HG02943 (cell line): ENCODE measurements around the gene MUC4.

Source experiments
- ATAC-seq: cut with Tn5 transposase; IDR thresholded peaks from one replicate; pipeline ENCODE4 v1.9.1; 2021; ENCODE audit warnings: mild to moderate bottlenecking, low read depth, moderate library complexity; ENCODE audit not compliant: unreplicated experiment

Gene MUC4, protein sequence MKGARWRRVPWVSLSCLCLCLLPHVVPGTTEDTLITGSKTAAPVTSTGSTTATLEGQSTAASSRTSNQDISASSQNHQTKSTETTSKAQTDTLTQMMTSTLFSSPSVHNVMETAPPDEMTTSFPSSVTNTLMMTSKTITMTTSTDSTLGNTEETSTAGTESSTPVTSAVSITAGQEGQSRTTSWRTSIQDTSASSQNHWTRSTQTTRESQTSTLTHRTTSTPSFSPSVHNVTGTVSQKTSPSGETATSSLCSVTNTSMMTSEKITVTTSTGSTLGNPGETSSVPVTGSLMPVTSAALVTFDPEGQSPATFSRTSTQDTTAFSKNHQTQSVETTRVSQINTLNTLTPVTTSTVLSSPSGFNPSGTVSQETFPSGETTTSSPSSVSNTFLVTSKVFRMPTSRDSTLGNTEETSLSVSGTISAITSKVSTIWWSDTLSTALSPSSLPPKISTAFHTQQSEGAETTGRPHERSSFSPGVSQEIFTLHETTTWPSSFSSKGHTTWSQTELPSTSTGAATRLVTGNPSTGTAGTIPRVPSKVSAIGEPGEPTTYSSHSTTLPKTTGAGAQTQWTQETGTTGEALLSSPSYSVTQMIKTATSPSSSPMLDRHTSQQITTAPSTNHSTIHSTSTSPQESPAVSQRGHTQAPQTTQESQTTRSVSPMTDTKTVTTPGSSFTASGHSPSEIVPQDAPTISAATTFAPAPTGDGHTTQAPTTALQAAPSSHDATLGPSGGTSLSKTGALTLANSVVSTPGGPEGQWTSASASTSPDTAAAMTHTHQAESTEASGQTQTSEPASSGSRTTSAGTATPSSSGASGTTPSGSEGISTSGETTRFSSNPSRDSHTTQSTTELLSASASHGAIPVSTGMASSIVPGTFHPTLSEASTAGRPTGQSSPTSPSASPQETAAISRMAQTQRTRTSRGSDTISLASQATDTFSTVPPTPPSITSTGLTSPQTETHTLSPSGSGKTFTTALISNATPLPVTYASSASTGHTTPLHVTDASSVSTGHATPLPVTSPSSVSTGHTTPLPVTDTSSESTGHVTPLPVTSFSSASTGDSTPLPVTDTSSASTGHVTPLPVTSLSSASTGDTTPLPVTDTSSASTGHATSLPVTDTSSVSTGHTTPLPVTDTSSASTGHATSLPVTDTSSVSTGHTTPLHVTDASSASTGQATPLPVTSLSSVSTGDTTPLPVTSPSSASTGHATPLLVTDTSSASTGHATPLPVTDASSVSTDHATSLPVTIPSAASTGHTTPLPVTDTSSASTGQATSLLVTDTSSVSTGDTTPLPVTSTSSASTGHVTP (N-terminal part only)

DNA sequence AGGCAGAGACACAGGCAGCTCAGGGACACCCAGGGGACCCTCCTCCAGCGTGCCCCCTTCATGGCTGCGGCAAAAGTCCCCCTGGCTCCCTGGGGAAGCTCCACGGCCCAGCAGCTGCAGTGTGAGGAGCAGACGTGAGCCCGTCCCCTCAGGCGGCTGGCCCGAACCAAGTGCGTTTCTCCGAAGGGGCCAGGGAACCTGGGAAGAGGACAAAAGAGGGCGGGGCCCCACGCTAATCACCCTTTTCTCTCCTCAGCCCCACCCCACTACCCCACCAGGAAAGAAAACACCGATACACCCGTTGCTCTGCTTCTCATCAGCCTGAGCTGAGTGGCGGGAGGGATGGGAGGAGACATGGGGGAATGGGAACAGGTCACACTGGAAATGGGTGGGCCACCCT is at the start of gene MUC4:
Gene MUC4 (minus strand): TSS at position 174 of the 400 bp plus-strand sequence. CDS start 112 bp downstream, at position 62.
- ATAC-seq: no peak

DNA sequence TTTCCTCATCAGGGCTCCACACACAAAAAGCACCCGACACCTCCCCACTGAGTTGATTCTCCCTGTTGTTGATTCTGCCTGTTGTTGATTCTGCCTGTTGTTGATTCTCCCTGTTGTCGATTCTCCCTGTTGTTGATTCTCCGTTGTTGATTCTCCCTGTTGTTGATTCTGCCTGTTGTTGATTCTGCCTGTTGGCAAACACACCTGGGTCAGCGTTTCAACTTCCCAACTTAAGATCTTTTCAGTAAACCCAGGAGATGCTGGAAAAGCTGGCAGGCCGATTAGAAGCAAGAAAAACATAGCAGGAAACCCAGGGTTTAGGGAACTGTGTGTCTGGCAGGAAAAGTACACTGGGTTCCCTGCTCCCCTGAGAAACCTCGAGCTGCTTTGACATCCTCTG is 48.7 kb upstream of the MUC4 start:
- ATAC-seq: no peak

DNA sequence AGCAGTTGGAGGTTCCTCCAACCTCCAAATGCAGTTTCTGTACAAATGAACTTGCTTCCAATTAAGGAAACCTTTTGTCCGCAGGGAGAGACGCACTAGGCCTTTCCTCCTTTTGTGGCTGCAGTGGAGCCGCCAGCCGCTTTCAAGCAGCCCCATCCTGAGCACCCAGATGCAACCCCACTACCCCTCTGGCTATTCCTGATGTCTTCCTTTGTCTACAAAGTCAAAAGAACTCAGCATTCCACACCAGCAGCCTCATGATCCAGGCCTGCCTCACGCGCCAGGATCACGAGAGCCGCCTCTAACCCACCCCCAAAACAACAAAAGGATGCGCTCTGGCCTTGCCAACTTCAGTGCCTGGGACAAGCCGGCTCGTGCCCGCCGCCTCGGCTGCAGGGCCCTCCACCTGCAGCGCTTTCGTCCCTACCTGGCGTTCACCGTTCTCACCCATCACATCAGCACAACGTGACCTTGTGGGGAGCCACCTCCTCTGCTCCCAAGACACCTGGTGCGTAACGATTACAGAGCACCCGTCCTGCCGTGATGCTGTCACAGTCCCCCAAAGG is 48.2 kb upstream of the MUC4 start:
- ATAC-seq: no peak

DNA sequence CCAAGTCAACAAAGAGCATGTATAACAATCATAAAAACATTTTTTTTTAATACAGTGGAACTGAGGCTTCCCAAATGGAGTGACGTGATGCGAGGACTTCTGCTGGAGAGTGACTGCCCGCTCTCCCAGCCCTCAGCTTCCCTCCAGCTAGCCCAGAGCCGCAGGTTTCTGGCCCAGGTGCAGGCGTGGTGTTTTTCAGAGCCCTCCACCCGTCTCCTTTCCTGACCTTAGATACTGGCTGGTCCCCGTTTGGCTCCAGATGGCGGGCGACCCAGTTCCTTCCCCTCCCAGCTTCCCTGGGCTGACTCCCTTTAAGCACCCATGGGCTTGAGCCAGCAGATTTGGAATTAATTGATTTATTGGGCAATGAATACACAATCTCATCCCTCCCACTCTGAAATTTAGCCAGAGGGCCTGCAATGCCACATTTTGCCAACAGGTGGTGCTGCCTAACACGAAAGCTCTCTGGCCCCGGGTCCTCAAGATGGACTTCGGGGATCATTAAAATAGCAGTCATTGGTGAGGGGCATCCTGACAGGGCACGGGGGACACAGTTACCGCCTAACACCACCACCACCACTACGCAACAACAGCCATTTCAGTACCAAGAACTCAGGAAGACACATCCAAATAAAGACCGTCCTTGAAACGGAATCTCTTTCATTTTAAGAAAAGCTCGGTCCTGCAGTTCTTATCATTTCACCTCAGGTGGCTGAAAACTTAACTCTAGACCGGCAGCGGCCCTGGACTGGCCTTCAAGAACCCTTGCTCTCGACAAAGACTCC is 47.5 kb upstream of the MUC4 start:
- ATAC-seq: no peak

DNA sequence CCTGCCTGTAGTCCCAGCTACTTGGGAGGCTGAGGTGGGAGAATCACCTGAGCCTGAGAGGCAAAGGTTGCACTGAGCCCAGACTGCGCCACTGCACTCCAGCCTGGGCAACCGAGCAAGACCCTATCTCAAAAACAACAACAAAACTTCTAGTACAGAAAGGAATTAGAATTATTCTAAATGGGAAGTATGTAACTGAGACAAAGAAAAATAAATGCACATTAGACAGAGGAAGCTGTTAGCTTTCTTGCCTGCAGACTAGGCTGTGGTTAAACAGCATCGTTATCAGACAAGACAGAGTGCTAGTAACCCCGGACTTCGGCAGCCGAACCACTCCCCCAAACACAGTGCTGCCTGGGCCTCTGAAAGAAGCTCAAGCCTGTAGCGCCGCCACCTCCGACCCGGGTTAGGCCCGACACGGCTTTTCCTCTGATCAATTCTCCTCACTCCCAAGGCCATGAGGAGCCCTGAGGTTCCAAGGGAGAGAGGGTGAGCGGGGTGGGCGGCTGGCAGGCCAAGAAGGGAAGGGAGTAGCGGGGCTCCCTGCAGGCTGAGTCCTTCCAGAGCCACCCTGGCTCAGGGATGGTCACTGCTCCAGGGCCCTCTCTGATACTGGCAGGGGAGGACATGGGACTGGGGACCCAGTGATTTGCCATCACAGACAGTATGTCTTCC is 44.8 kb upstream of the MUC4 start:
- no peak for ATAC-seq

DNA sequence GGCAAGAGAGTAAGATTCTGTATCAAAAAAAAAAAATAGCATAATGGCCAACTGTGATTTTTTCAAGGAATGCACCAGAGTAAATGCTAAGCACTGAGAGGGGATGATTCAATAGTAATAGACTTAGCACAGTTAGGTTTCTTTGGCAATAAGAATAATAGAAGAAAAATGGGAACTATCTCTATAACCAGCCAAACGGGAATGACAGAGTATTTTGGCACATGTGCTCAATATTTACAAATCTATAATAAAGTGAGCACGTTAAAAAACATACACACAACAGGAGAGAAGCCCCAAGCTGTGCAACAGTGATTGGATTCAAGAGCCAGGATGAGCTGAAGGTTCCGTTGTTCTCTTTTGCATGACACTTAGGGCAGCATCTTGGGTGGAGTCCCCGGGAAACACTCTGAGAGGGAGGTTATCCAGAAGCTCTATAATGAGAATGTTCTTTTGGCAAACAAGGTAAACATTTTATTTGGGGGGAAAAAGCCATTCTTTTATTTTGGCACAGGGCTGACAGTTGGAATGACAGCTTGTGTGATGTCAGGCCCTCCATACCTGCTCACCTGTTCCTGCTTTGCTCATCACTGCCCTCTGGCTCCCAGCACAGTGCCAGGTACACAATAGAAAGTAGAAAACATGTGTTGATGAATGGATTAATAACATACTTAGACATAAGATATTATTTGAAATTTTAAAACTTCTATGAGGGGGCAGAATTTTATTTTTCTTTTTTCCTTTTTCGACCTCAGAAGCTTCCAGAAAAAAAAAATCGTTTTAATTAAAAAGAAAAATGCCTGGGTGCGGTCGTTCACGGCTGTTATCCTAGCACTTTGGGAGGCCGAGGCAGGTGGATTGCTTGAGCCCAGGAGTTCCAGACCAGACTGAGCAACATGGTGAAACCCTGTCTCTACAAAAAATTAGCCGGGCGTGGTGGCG is 44.0 kb upstream of the MUC4 start:
- no peak for ATAC-seq

DNA sequence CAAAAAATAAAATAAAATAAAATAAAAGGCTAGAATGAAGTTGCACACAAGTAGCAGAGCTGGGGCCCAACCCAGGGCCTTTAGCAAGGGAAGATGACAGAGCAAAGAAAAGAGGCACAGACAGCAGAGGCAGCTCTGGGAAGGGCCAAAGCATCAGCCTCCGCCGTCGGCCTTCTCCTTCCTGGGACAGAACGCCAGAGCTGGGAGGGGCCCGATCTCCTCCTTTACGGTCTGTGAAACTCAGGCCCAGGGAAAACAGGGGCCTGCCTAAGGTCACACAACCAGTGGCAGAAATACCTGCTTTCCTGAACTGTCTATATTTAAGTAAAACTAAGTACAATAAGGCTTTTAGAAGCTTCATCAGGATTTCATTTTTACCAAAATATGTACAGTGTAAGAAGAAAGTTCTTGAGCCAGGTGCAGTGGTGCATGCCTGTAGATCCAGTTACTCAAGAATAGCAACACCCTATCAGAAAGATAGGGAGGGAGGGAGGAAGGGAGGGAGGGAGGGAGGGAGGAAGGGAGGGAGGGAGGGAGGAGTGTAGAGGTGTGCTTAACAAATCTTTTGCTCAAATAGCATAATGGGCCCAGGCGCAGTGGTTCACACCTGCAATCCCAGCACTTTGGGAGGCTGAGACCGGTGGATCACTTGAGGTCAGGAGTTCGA is 43.0 kb upstream of the MUC4 start:
- no peak for ATAC-seq

DNA sequence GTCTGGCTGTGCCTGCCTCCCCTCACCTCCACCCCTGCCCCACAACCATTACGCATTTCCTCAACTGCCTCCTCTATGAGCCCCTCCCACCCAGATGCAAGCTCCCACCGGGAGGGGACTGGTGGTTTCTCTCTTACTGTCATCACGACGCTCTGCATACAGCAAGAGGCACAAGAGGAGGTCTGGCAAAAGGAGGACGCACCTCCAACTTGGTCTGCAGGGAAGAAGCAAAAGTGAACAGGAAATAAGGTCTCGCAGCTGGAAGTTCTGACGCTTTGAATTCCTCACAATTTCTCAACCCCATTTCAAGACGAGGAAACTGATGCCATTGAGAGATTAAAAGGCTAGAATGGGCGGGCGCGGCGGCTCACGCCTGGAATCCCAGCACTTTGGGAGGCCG is 42.3 kb upstream of the MUC4 start:
- ATAC-seq: no peak

DNA sequence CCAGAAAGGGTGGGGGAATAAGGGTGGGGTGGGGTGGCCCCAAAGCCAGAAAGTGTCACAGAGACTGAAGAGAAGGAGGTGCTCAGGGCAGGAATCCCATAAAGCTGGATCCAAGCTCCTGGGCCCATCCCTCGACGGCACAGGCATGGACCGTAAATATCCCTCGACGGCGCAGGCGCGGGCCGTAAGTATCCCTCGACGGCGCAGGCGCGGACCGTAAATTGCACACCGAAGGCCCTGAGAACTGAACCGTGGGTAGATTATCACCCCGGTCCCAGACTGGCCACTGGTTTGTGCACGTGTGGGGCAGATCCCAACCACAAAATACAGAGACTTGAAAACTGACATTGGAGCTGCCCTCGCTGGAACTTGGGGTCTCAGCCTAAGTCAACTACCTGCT is 41.3 kb upstream of the MUC4 start:
- ATAC-seq: no peak

DNA sequence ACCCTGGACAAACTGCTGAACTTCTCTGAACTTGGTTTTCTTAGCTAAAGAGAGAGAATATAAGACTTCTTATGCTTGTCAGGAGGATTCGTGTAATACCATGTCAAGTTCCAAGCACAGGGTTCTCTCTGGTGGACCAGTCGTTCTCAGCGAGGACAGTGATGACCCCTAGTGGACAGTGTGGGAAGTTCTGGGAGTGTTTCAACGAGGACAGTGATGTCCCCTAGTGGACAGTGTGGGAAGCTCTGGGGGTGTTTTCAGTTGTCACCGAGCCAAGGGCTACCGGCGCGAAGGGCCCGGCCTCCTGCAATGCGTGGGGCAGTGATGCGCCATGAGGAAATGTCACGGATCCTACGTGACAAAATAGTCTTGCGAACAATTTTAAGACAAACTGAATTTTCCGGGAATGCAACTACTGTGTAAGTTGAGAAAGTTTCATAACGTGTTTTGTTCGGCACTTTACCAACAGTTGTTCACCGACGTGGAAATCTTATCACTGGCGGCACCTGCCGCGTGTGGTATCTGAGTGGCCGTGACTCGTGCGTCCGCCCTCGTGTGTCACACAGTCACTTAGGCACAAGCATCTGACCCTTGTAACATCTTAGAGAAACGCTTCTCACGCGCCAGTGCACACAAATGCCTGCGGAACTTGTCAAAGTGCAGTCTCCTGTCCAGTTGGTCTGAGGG is 39.3 kb upstream of the MUC4 start:
- peak; percentile 82 for ATAC-seq

DNA sequence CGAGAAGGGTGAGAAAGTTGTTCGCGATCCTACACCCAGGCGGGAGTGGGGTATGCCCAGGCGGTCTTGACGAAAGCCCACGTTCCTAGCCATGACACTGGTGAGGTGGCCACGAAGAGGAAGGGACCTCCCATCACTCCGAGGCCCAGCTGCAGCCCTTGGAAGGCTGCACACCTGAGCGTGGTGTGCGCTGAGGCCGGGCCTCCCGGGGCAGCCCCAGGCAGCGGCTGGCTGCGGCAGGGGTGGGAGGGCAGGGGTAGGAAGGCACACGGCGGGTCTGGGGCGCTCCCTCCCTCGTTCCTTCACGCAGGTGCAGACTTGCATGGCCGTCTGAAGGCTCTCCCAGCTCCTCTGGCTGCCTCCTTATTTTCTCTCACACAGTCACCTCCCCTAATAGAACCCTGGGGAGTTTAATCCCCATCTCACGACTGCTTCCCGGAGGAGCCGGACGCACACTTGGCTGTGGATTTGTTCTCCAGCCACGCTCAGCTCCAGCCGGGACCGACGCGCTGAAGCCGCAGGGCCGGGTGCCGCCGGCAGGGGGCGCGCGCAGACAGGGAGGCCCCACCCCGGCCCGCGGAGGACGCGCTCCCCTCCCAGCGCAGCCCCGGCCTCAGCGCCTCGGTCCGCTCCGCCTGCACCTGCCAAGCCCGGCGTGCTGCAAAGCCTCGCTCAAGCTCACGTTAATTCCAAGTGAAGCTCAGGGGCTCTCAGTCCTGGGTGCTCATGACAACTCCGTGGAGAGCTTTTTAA is 37.8 kb upstream of the MUC4 start:
- no peak for ATAC-seq

DNA sequence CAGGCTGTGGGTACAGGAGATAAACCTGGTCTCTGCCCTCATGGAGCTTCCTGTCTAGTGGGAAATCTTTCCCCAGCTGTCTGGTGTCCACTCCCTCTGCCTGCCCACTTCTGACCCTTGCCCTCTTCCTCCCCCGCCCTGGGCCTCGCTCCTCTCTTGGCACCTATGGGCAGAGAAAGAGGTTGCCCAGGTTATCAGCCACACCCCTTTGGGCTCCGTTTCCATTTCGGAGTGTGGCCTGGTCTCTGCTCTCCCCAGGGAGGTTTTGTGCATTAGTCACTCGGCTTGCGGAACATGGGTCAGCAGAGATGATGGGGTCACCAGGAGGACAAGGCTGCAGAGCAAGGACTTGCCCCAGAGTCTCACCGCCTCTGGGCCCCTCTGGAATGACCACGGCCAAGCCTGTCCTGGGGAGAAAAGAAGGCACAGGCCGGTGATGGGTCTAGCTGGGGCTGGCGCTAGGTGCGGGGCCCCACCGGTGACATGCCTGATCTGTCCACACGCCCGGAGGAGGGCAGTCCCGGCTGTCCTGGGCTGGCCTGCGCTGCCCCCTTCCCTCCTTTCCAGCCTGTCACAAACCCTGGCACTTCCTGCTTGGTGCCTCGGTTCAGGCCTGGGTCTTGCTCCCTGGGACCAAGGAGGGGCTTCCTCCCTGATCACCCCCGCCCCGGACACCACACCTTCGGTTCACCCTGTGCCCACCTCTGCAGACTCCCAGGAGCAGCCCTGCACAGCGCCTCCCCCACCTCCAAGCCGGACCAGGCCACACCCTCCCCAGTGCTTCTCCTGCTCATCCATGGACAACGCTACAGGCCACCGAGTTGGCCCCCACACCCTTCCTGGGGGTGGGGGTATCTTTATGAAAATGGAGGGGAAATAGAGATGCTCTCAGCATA is 35.6 kb upstream of the MUC4 start:
- no peak for ATAC-seq

DNA sequence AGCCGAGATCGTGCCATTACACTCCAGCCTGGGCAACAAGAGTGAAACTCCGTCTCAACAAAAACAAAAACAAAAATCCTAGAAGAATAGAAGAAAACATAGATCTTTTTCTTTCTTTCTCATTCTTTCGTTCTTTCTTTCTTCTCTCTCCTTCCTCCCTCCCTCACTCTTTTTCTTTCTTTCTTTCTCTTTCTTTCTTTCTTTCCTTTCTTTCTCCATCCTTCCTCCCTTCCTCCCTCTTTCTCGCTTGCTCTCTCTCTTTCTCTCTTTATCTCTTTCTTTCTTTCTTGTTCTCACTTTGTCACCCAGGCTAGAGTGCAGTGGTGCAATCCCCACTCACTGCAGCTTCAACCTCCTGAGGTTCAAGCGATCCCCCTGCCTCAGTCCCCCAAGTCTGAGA is 33.8 kb upstream of the MUC4 start:
- ATAC-seq: no peak

DNA sequence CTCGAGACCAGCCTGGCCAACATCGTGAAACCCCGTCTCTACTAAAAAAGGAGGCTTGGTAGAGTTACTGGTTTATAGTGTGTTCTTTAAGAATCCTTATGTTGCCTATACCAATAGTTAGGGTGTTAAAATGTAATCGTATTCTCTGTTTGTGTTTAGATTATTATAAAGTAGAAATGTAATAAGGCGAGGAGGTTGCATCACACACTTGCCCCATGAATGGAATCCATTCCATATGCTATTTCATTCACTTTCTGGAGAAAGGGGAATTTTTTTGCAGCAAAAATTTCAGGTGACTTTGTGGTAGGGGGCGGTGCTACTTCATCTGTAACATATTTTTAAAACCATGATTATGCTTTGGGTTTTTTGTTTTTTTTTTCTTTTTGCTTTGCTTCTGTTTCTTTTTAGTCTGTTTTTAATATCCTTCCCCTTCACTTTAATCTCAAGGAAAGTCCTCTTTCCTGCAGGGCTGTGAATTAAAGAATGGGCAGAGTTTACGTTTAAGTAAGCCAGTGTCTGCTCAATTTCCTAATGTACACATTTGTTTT is 33.0 kb upstream of the MUC4 start:
- ATAC-seq: no peak
